GM11168 (cell line): ENCODE data around the gene MPI.
"Not testable (repeated sequence)": the region's sequence is repeated elsewhere in the genome, so short reads cannot be mapped to it uniquely, and the experiment has no call there.

Source experiments
- in situ Hi-C: fragments of 300-500 bp; cut with MboI; formaldehyde crosslinking; loops from one replicate; pipeline ENCODE4 v1.12.0; 2022; ENCODE audit warnings: low sequenced_read_pairs; ENCODE audit not compliant: unreplicated experiment

The MPI gene

GRCh38 chr15:74920456-74920855 lies 30.6 kb downstream of the MPI start:
- in situ Hi-C loops = no loop called here

- in situ Hi-C loops = no loop called here
Measured at GRCh38 chr15:74924525-74924924, 34.7 kb downstream of the MPI start.

GRCh38 chr15:74928771-74929198 lies 38.9 kb downstream of the MPI start:
- in situ Hi-C loops = no loop called here

GRCh38 chr15:74933573-74933972 lies 43.7 kb downstream of the MPI start:
- in situ Hi-C loops = no loop called here

GRCh38 chr15:74935193-74935592 lies 45.4 kb downstream of the MPI start:
- in situ Hi-C loops = not testable (repeated sequence)

GRCh38 chr15:74937272-74937589 lies 47.4 kb downstream of the MPI start:
- in situ Hi-C loops = no loop called here

GRCh38 chr15:74937590-74938371 lies 47.9 kb downstream of the MPI start, which contains the start of gene COX5A:
Gene COX5A, minus strand, starts transcription at chr15:74938073. Its CDS starts 59 bp downstream, at chr15:74938014.
- in situ Hi-C loops = no loop called here

- in situ Hi-C loops = no loop called here
Measured at GRCh38 chr15:74950078-74950908, 60.5 kb downstream of the MPI start.

GRCh38 chr15:74951006-74951405 lies 61.2 kb downstream of the MPI start:
- in situ Hi-C loops = no loop called here
